Stimulated activated CD4-positive, alpha-beta T cell treated with anti-CD3 and anti-CD28 coated beads, TNF-alpha, amount 100 ng/mL, for 24 hours (primary cell): Measurements from ENCODE around the gene MAMDC2.
"Not testable (repeated sequence)": the region's sequence is repeated elsewhere in the genome, so short reads cannot be mapped to it uniquely, and the experiment has no call there.

Experiments used
- DNase-seq, 3 experiments: peaks; one replicate each; pipeline ENCODE4 v3.0.0-alpha.2; 2020; ENCODE audit warnings: low read depth in 3 of 3

MAMDC2 gene

GRCh38 chr9:70197216-70198044 lies 153.8 kb downstream of the MAMDC2 start:
- no peak for DNase-seq

GRCh38 chr9:70204743-70205142 lies 161.1 kb downstream of the MAMDC2 start:
- not testable (repeated sequence) for DNase-seq

- no peak for DNase-seq
Observed at GRCh38 chr9:70205366-70206020, 161.8 kb downstream of the MAMDC2 start.

GRCh38 chr9:70217029-70217428 lies 173.4 kb downstream of the MAMDC2 start:
- DNase-seq = no peak

GRCh38 chr9:70218767-70219166 lies 175.1 kb downstream of the MAMDC2 start:
- no peak for DNase-seq

GRCh38 chr9:70220216-70220615 lies 176.6 kb downstream of the MAMDC2 start:
- no peak for DNase-seq

GRCh38 chr9:70222354-70222753 lies 178.7 kb downstream of the MAMDC2 start:
- no peak for DNase-seq

GRCh38 chr9:70228118-70228517 lies 184.5 kb downstream of the MAMDC2 start:
- DNase-seq = no peak

- DNase-seq = no peak
Observed at GRCh38 chr9:70228611-70229010, 185.0 kb downstream of the MAMDC2 start.

GRCh38 chr9:70229026-70229425 lies 185.4 kb downstream of the MAMDC2 start:
- DNase-seq = no peak

GRCh38 chr9:70229579-70229978 lies 185.9 kb downstream of the MAMDC2 start:
- DNase-seq = no peak

GRCh38 chr9:70232476-70232875 lies 188.8 kb downstream of the MAMDC2 start:
- no peak for DNase-seq

GRCh38 chr9:70234208-70234607 lies 190.6 kb downstream of the MAMDC2 start:
- not testable (repeated sequence) for DNase-seq

GRCh38 chr9:70245952-70246351 lies 202.3 kb downstream of the MAMDC2 start:
- not testable (repeated sequence) for DNase-seq

GRCh38 chr9:70250221-70250620 lies 206.6 kb downstream of the MAMDC2 start:
- DNase-seq = no peak

- no peak for DNase-seq
Observed at GRCh38 chr9:70255486-70255885, 211.8 kb downstream of the MAMDC2 start.

- no peak for DNase-seq
Observed at GRCh38 chr9:70256123-70256551, 212.5 kb downstream of the MAMDC2 start.

GRCh38 chr9:70257502-70257901 lies 213.9 kb downstream of the MAMDC2 start:
- DNase-seq = no peak

- peak in 1 of 3 experiments; percentile 7 for DNase-seq
Observed at GRCh38 chr9:70257991-70258691, 214.5 kb downstream of the MAMDC2 start.

GRCh38 chr9:70258692-70259511 lies 215.3 kb downstream of the MAMDC2 start, which contains the start of gene SMC5:
SMC5 (plus strand) TSS chr9:70258978; CDS start chr9:70259079, 101 bp downstream.
- DNase-seq = peak; percentile 70 to 84 (median 83)

GRCh38 chr9:70259512-70259802 lies 215.8 kb downstream of the MAMDC2 start:
- no peak for DNase-seq

- no peak for DNase-seq
Observed at GRCh38 chr9:70260007-70260443, 216.4 kb downstream of the MAMDC2 start.
